ENCODE measurements around the gene RAB5A.
"Not testable (repeated sequence)": the region's sequence is repeated elsewhere in the genome, so short reads cannot be mapped to it uniquely, and the experiment has no call there.

The RAB5A gene, protein sequence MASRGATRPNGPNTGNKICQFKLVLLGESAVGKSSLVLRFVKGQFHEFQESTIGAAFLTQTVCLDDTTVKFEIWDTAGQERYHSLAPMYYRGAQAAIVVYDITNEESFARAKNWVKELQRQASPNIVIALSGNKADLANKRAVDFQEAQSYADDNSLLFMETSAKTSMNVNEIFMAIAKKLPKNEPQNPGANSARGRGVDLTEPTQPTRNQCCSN
- 59.2 to 94.1 reads per million in 2 donors for total RNA-seq

DNA sequence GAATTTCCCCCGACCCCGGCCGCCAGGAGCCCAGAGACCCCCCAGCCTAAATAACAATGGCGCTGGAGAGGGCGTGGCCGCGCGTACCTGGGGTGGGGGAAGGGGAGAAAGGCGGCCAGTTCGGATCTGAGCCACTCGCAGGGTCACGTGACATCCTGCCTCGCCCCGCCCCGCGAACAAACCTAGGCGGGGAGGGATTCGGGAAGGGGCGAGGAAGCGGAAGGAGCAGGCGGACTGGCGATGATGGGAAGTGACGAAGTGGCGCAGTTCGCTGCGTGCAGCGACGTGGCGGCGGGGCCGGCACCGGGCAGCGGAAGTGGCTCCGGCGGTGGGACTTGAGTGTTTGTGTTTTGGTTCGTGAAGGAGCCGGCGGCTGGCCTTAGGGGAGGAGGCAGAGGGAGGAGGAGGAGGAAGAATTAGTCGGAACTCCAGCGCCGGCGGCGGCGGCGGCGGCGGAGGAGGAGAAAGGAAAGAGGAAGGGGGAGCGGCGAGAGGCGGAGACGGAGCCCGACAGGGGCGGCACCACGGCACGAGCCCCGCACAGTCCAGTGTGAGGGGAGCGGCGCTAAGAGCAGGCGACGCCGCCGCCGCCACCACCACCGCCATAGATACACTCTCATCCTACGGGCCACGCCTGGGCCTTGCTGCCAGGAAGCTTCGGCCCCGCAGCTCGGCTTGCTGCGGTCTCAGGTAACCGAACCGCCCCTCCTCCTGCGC lies at the start of gene RAB5A:
Gene RAB5A, plus strand, starts transcription at position 266 of the 717 bp plus-strand sequence. CDS start 3,802 bp downstream, outside the sequence.
- DNase-seq, result peak; percentile 92

- no peak for DNase-seq
Measured at GRCh38 chr3:19898721-19899120, 48.2 kb upstream of the RAB5A start.

- no peak for DNase-seq
Measured at GRCh38 chr3:19899264-19899663, 47.6 kb upstream of the RAB5A start.

DNA sequence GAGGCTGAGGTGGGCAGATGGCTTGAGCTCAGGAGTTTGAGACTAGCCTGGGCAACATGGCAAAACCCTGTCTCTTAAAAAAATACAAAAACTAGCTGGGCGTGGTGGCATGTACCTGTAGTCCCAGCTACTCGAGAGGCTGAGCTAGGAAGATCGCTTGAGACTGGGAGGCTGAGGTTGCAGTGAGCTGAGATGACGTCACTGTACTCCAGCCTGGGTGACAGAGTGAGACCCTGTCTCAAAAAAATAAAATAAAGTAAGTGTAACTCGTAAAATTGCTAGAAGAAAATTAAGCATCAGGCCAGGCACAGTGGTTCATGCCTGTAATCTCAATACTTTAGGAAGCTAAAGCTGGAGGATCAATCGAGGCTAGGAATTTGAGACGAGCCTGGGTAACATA lies 47.1 kb upstream of the RAB5A start:
- DNase-seq, result not testable (repeated sequence)

GRCh38 chr3:19901337-19901736 lies 45.6 kb upstream of the RAB5A start:
- DNase-seq, result no peak

DNA sequence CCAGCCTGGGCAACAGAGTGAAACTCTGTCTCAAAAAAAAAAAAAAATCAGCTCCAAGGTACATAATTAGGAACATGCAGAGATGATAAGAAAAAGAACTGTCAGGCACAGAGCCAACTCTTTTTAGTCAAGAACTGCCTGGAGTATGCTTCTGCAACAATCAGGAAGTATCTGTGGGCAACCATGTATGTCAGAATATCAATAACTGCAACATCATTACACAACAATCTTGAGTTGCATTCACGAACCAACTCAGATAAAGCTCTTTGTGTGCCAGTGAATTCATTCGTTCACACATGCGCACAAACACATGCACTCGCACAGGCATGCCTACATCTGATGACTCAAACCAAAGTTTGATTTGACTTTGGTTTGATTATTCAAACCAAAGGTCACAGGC lies 45.0 kb upstream of the RAB5A start:
- no peak for DNase-seq

DNA sequence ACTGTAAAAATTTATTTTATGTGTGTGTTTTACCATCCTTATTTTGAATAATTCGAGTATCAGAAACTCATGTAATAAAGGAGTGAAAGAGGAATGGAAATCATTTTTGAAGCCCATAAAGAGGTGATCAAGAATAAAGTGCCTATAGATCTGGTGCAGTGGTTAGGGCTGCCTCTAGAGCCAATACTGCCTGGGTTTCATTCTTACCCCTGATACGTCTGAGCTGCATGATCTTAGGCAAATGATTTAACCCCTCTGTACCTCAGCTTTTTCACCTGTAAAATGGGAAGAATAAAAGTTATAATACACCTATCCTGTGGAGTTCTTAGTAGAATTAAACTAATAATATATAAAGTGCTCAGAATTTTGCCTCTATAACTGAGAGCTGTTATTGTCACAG lies 43.2 kb upstream of the RAB5A start:
- no peak for DNase-seq

GRCh38 chr3:19907523-19907922 lies 39.4 kb upstream of the RAB5A start:
- no peak for DNase-seq

DNA sequence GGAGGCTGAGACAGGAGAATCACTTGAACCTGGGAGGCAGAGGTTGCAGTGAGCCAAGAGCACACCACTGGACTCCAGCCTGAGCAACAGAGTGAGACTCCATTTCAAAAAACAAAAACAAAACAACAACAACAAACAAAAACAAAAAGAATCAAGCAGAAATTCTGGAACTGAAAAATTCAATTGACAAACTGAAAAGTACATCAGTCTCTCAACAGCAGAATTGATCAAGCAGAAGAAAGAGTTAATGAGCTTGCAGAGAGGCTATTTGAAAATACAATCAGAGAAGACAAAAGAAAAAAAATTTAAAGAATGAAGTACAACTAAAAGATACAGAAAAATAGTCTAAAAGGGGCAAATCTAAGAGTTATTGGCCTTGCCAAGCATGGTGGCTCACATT lies 35.4 kb upstream of the RAB5A start:
- DNase-seq, result no peak

GRCh38 chr3:19917167-19917566 lies 29.7 kb upstream of the RAB5A start:
- no peak for DNase-seq

DNA sequence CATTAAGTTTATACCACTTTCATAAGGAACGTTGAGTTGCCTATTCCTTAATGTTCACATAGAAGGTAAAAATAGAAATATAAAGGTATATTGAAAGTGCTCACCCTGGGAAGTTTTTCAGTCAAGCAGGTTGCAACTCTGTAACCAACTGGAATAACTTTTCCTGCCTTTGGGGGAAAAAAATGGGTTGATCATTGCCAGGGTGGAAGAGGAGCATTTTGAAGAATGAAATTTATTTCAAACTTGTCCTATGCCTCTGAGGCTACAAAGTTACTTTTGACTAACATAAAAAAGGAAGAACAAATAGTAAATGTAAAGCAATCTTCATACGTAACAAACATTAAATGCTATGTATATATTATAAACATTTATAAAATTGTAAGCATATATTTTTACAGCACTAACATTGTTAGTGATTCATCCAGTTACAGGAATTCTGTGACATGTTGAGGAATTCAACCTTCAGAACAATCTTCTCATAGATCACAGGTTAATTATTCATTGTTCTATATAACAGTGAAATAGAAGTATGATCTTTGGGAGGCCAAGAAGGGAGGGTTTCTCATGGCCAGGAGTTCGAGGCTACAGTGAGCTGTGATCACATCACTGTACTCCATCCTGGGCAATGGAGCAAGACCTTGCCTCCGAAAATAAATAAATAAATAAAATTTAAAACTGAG lies 26.4 kb upstream of the RAB5A start:
- DNase-seq, result no peak

DNA sequence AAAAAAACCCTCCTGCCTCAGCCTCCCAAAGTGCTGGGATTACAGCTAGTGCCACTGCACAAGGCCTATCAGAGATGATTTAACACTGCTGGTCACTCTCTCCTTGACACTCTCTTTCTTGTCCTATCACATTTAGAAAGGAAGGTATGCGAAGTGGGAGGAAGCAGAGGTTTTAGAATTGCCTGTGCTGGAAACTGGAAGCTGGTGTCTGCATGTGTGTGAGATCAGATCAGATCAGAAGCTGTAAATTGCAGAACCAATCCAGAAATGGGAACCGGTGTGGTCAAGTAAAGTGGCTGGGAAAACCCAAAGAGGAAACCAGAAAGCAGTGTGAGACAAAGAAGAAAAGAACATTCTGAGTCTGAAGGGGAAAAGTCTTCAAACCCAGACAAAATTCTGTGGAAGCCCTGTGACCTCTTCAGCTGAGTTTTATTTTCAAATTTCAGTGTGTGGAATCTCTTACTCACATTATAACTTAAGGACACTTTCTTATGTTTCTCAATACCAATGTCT lies 15.7 kb upstream of the RAB5A start:
- DNase-seq, result no peak

DNA sequence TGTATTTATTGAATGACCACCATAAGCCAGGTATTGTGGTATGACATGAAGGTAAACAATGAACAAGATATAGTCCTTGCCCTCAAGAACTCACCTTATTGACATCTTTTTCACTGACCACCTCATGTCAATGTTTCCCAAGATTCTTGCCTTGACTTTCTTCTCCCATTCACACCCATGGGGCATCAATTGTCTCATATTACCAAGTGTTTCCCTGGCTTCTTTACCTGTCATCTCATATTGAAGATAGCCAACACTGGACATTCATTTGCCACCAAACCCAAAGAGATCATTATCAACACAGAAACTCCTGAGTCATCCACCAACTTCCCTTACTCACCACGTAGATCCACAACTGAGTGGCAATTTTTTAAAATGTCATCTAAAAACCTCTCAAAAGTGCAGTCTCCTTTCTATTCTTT lies 15.1 kb upstream of the RAB5A start:
- DNase-seq, result no peak

- no peak for DNase-seq
Measured at GRCh38 chr3:19932422-19932821, 14.5 kb upstream of the RAB5A start.

DNA sequence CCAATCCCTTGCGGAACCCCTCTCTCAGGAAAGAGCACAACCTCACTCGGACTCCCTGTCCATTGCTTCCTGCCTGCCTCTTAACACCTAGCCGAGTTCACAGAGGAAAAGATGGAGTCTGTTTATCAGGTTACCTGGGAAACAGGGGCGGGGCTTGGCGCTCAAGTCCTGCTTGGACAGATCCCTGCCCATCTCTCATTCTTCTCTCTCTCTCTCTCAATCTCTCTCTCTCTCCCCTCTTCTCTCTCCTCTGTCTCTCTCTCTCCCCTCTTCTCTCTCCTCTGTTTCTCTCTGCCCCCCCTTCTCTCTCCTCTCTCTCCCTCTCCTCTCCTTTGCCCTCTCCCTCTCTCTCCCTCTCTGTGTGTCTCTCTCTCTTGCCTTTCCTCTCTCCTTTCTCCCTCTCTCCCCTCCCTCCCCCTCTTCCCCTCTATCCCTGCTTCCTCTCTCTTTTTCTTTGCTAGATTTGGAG lies 12.8 kb upstream of the RAB5A start, which contains the start of gene EFHB:
Gene EFHB, minus strand, starts transcription at position 120 of the 469 bp plus-strand sequence. CDS start 199 bp downstream, outside the sequence.
- no peak for DNase-seq

GRCh38 chr3:19937459-19938294 lies 9.2 kb upstream of the RAB5A start:
- no peak for DNase-seq

- no peak for DNase-seq
Measured at GRCh38 chr3:19938295-19938627, 8.6 kb upstream of the RAB5A start.

- DNase-seq, result no peak
Measured at GRCh38 chr3:19940643-19941042, 6.3 kb upstream of the RAB5A start.

DNA sequence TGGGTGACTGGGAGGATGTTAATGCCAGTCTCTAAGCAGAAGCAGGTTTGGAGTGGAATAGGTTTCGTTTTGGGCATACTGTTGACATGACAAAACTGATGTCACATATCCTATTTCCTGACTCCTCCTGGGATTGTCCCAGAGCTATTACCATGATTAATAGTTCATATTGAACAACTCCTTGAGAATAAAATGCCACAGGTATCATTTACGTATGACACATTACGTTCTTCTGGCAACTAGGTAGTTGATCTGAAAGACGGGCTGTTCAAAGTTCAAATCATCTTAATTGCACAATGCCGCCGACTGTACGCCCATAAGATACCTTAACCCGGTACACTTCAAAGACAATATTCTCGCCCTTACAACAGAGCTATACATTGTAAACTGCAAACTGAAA lies 1.4 kb upstream of the RAB5A start:
- DNase-seq, result no peak

- no peak for DNase-seq
Measured at GRCh38 chr3:19945969-19946831, 697 bp upstream of the RAB5A start.

DNA sequence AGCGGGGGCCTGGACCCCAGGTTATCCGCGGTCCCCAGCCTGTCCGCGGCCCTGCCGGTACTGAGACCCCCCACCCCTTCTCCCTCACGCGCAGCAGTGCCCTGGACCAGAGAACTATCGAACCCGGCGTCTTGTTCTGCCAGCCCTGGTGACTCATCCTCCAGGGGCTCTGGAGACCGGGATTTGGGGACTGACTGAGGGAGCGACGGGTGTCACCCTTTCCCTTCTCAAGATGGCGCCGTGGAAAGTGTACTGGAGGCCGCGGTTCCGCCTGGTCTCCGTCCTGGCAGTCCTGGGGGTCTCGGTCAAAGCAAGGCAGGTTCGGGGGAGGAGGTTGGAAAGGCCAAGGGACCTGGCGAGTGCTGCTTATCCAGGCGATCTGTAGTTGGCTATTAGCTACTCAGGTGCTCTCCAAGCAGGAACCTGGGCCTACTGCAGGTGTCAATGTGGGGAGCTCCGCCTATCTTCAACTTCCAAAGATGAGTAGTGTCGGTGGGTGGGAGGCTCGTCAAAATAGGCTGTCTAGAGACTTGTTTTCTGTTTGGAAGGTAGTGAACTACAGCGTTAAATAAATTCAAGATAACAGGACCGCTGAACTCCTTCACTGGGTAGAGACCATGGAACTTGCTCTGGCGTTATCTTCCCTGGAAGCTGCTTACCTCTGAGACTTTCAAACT lies 790 bp downstream of the RAB5A start:
- DNase-seq, result peak; percentile 29
